Caco-2 (cell line): ENCODE data around the gene IREB2. TPM values are rescaled to one million over a fixed set of nuclear protein-coding genes. Genes with fewer than 3 reads are reported as not detected.

Experiments used
- BruUV-seq: library from RNA; stranded (reverse); fragments of 400-500 nt; replicated peaks from 2 replicates; lab custom pipeline; 2021; lab: Mats Ljungman, UMichigan
- CTCF ChIA-PET: fragments of 300-600 bp; sonication (Branson Sonifier 250); formaldehyde crosslinking; loops from one replicate; lab custom pipeline; 2022; ENCODE audit warnings: antibody characterized with exemption; lab: Charles Lee
- POLR2A ChIA-PET: fragments of 300-600 bp; sonication (Branson Sonifier 250); formaldehyde crosslinking; loops from one replicate; lab custom pipeline; 2022; ENCODE audit warnings: antibody characterized with exemption; lab: Charles Lee
- DNase-seq, 2 experiments: peaks; one replicate each; pipeline versions ENCODE4 v3.0.0 to v3.0.0-alpha.2; 2020 to 2022
- H3K27me3 ChIP-seq: replicated peaks from 2 replicates; pipeline ENCODE4 v1.6.0; 2011; ENCODE audit warnings: low read length; ENCODE audit not compliant: control insufficient read depth, insufficient read depth
- H3K36me3 ChIP-seq: 2 replicates; pipeline ENCODE4 v1.5.1; 2011; ENCODE audit warnings: low read length; ENCODE audit not compliant: control insufficient read depth, insufficient read depth
- H3K4me1 ChIP-seq: fragments of 250-450 bp; sonication (Bioruptor Pico); 2 replicates; pipeline ENCODE4 v1.5.1; 2020; ENCODE audit warnings: mild to moderate bottlenecking
- H3K4me3 ChIP-seq: 2 replicates; pipeline ENCODE4 v1.5.1; 2011; ENCODE audit warnings: low read depth, mild to moderate bottlenecking, control low read depth, low read length
- H3K9me3 ChIP-seq: fragments of 250-450 bp; sonication (Bioruptor Pico); 2 replicates; pipeline ENCODE4 v1.5.1; 2020; ENCODE audit warnings: mild to moderate bottlenecking, moderate library complexity
- H3K27ac Mint-ChIP-seq: one replicate; pipeline ENCODE4 v1.8.0; 2022; ENCODE audit warnings: mixed read lengths; ENCODE audit not compliant: unreplicated experiment
- H3K27me3 Mint-ChIP-seq: one replicate; pipeline ENCODE4 v1.8.0; 2022; ENCODE audit warnings: mixed read lengths; ENCODE audit not compliant: insufficient read depth, unreplicated experiment
- H3K36me3 Mint-ChIP-seq: one replicate; pipeline ENCODE4 v1.8.0; 2022; ENCODE audit warnings: mild to moderate bottlenecking, mixed read lengths; ENCODE audit not compliant: insufficient read depth, unreplicated experiment
- H3K4me1 Mint-ChIP-seq: one replicate; pipeline ENCODE4 v1.8.0; 2022; ENCODE audit warnings: low read depth, mixed read lengths; ENCODE audit not compliant: unreplicated experiment
- H3K4me3 Mint-ChIP-seq: one replicate; pipeline ENCODE4 v1.8.0; 2022; ENCODE audit warnings: mild to moderate bottlenecking, moderate library complexity, mixed read lengths; ENCODE audit not compliant: unreplicated experiment
- H3K9me3 Mint-ChIP-seq: one replicate; pipeline ENCODE4 v1.8.0; 2022; ENCODE audit warnings: mixed read lengths; ENCODE audit not compliant: unreplicated experiment
- CTCF ChIP-seq, 2 experiments: fragments of 200-600 bp in 1 of 2; IDR thresholded peaks; 1 replicate in 1 of 2; 2 replicates in 1 of 2; pipeline versions ENCODE4 v1.5.1 to v1.8.0; 2011 to 2022; ENCODE audit warnings: antibody characterized with exemption in 1 of 2, control low read depth in 1 of 2, inconsistent platforms in 1 of 2, low read depth in 1 of 2, low read length in 1 of 2, mild to moderate bottlenecking in 1 of 2, moderate library complexity in 1 of 2; ENCODE audit not compliant: insufficient read depth in 1 of 2, severe bottlenecking in 1 of 2, unreplicated experiment in 1 of 2
- intact Hi-C: fragments of 100-400 bp; cut with micrococcal nuclease; formaldehyde crosslinking; loops from one replicate; pipeline ENCODE4 v1.10.0; 2022; ENCODE audit not compliant: unreplicated experiment
- total RNA-seq: library from RNA; stranded (reverse); gene quantifications from 2 replicates; pipeline ENCODE4 v1.2.3, GENCODE V29; 2022

IREB2 gene
- total RNA-seq, 1 experiment from 2014 or later, result 77.6 TPM

- Histone ChIP-seq H3K27me3 (no peaks in the 10 kb centered on the region), H3K4me3 (no peak overlapping the region), H3K36me3 (no peaks in the 10 kb centered on the region), H3K9me3 (no peaks in the 10 kb centered on the region), H3K4me1 (peaks cover 6% of the 10 kb centered on the region; the same call in 1 of the 2 replicates)
- ChIA-PET CTCF (no interaction called here), POLR2A (no interaction called here)
- Mint-ChIP-seq H3K9me3 (no peaks in the 10 kb centered on the region), H3K36me3 (no peaks in the 10 kb centered on the region), H3K4me1 (no peaks in the 10 kb centered on the region), H3K4me3 (no peak overlapping the region), H3K27ac (no peak overlapping the region), H3K27me3 (no peaks in the 10 kb centered on the region)
- intact Hi-C loops, result no loop called here
- no peak for DNase-seq
- no peak for TF ChIP-seq CTCF (IDR thresholded peaks at IDR 0.05; ENCODE audit: insufficient read depth in 1 of 2, low read depth in 1 of 2, low read length in 1 of 2, severe bottlenecking in 1 of 2, unreplicated experiment in 1 of 2)
- no TSS peak for BruUV-seq
These were observed 44.0 kb upstream of the IREB2 start for GRCh38 chr15:78394026-78394425.

- no peaks in the 10 kb centered on the region for H3K4me1 ChIP-seq
- BruUV-seq, result no TSS peak
- CTCF ChIA-PET, result interaction anchor here (0.6 kb wide), 1 partner anchor 20 kb away, joined by 4 read pairs; no protein-coding TSS in a partner anchor
- Mint-ChIP-seq H3K36me3 (no peaks in the 10 kb centered on the region), H3K4me1 (no peaks in the 10 kb centered on the region), H3K27me3 (no peaks in the 10 kb centered on the region), H3K27ac (no peak overlapping the region), H3K9me3 (no peaks in the 10 kb centered on the region), H3K4me3 (no peak overlapping the region)
- H3K27me3 ChIP-seq, result no peaks in the 10 kb centered on the region
- DNase-seq, result no peak
- intact Hi-C loops, result no loop called here
- H3K4me3 ChIP-seq, result no peak overlapping the region
- no peaks in the 10 kb centered on the region for H3K9me3 ChIP-seq
- no peaks in the 10 kb centered on the region for H3K36me3 ChIP-seq
- POLR2A ChIA-PET, result no interaction called here
- no peak for TF ChIP-seq CTCF (IDR thresholded peaks at IDR 0.05; ENCODE audit: insufficient read depth in 1 of 2, low read depth in 1 of 2, low read length in 1 of 2, severe bottlenecking in 1 of 2, unreplicated experiment in 1 of 2)
These were observed 42.9 kb upstream of the IREB2 start for GRCh38 chr15:78394981-78395616.

GRCh38 chr15:78396186-78396814, 41.7 kb upstream of the IREB2 start:
- no peaks in the 10 kb centered on the region for H3K9me3 ChIP-seq
- ChIA-PET CTCF (interaction anchor here (0.7 to 1.3 kb wide), 3 partner anchors 80 to 97 kb away, joined by 3 to 4 read pairs (median 3); partner anchors contain the start of gene SKIC8), POLR2A (interaction anchor here (1.1 kb wide), 1 partner anchor 56 kb away, joined by 4 read pairs; the partner anchor contains the start of gene CRABP1)
- no peak for DNase-seq
- no TSS peak for BruUV-seq
- Mint-ChIP-seq H3K27ac (no peak overlapping the region), H3K27me3 (no peaks in the 10 kb centered on the region), H3K4me1 (no peaks in the 10 kb centered on the region), H3K36me3 (no peaks in the 10 kb centered on the region), H3K4me3 (no peak overlapping the region), H3K9me3 (no peaks in the 10 kb centered on the region)
- no peak overlapping the region for H3K4me3 ChIP-seq
- no peaks in the 10 kb centered on the region for H3K27me3 ChIP-seq
- no peaks in the 10 kb centered on the region for H3K4me1 ChIP-seq
- no peaks in the 10 kb centered on the region for H3K36me3 ChIP-seq
- intact Hi-C loops, result no loop called here
- TF ChIP-seq CTCF (IDR thresholded peaks at IDR 0.05; ENCODE audit: insufficient read depth in 1 of 2, low read depth in 1 of 2, low read length in 1 of 2, severe bottlenecking in 1 of 2, unreplicated experiment in 1 of 2), result no peak
